Hematopoietic multipotent progenitor cell treated with erythropoietin and hydrocortisone succinate and interleukin-3 and kit ligand, for 15 days (in vitro differentiated cells): ENCODE data around the gene PABPN1L.

ENCODE experiments used
- DNase-seq: peaks from one replicate; pipeline ENCODE4 v3.0.0-alpha.2; 2015; ENCODE audit warnings: low spot score

PABPN1L gene

DNA sequence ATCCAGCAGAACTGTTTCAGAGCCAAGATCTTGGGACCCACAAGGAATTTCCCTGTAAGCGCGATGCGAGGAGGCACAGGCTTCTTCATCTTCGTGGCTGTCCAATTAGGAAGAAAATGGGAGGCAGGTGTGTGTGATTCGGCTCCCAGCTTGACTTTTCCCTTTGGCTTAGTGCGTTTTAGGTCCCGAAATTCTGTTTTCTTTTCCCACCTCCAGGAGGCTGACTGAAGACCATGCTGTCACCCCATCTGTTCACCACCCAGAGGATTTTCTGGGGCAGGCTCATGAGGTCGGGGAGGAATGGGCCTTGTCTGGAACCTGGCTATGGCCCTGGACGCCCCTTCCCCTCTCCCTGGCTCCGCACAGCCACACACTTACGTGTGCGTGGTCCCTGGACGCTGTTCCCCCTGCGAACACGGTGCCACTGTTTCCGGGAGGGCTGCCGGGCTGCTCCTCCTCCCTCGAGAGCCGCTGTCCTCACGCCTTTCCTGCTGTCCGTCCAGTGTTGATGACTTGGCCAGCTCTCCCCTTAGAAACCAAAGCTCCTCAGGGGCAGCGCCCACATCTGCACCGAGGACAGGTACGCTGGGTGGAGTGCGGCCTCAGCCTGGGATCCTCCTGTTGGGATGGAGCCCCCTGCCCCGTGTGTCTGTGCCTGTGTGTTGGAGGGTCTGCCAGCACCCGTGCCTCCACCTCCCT is 2.7 kb upstream of the PABPN1L start:
- DNase-seq, result no peak

DNA sequence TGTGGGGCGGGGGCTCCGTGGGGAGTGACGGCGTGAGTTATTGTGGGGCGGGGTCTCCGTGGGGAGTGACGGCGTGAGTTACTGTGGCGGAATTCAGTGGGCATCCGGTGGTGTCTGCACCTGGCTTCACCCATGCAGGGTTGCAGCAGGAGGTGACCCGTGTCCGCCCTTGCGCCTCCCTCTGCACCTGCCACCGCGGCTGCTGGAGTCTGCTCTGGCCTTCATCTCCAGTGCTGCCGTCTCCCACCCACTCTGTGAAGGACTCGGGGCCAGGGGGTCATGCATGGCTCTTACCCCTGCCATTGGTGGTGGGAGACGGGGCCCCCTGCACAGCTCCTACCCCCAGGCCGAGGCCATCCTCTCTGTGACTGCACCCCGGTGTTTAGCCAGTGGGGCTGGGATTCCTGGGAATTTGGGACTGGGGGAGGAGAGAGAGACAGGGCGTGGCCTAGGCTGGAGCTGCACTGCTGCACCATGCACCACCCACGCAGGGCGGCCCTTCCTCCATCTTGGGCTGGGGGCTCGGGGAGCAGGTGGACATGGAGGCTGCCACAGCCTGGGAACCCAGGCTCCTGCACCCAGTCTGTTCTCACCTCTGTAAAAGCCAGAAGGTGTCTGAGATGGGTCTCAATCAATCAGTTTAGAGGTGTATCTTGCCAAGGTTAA is 1.3 kb upstream of the PABPN1L start:
- DNase-seq, result no peak

DNA sequence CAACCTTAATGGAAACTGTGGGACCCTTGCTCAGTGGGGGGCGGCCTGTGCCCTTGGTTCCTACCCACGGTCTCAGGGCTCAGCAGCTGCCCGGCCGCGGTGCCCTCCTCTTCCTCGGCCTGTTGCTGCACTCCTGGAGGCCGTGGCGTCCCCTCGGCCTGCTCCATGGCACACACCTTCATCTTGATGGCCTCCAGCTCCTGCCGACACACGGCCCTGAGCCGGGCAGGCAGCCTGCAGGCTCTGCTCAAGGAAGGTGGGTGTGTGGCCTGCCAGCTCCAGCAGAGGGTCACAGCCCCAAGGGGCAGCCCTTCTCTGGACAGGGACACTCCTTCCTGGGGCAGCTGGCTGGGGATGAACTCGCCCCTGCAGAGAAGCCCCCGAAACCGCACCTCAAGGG is 718 bp downstream of the PABPN1L start:
- DNase-seq, result no peak

DNA sequence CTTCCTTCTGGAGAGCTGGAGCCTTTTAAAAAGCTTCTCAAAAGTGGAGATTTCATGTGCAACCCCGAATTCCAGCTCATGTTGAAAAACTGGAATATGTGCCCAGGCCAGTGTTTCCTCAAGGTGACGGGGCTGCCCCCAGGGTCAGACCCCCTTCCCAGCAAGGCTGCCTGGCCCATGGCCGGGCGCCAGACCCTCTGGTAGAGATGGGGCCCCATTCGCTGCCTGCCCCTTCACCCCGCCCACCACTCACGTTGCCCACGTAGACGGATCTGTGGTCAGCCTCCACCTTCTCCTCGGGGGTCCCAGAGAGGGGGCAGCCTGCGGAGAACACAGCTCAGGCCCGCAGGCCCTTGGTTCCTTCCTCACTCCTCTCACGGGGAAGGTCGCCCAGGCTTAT is 1.1 kb downstream of the PABPN1L start:
- DNase-seq, result no peak

DNA sequence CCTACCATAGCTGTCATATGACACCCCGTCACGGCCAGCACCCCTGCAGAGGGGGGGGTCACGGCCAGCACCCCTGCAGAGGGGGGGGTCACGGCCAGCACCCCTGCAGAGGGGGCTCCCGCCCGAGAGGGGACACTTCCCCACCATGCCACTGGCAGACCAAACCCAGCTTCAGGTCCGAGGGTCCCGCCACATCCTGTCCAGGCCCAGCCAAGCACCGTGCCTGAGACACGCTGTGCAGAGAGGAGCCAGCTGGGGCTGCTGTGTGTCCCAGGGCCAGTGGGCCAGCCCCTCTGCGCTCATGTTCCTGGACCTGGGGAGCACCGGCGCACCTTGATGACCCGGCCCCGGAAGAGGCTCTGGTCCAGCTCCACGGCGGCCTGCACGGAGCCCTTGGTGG is 1.9 kb downstream of the PABPN1L start:
- DNase-seq, result no peak

DNA sequence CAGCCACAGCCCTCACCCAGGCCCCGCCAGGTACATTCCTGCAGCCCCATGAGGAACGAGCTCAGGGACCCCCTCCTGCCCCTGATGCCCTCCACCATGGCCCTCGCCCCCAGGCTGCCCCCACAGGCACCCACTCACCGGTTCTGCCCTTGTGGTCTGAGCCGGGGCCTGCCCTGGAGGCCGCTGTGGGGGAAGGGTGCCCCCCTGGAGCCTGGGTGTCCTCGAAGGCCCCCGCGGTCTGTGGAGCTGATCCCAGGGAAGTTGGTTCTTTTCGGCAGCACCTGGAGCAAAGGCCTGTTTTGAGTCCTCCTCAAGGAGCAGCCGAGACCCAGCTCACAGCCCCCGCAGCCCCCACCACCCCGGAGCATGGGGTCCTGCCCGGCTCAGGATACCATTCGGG is 2.4 kb downstream of the PABPN1L start:
- DNase-seq, result no peak

DNA sequence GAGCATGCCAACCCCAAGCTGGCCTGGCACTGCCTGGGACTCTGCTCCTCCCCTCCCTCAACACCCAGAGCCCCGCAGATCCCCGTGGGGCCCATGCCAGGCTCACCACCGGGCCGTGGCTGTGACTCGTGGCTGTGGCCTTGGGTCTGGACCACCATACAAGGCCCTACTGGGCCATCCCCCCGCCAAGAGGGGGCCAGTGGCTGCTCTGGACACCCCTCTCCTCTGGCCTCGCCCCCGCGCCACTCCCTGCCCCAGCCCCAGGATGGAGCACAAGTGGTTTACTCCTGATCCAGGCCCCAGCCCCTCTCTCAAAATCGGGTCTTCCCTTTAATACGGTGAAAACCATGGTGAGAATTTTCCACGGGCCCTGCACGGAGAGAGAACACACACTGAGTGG is 3.0 kb downstream of the PABPN1L start:
- DNase-seq, result no peak

DNA sequence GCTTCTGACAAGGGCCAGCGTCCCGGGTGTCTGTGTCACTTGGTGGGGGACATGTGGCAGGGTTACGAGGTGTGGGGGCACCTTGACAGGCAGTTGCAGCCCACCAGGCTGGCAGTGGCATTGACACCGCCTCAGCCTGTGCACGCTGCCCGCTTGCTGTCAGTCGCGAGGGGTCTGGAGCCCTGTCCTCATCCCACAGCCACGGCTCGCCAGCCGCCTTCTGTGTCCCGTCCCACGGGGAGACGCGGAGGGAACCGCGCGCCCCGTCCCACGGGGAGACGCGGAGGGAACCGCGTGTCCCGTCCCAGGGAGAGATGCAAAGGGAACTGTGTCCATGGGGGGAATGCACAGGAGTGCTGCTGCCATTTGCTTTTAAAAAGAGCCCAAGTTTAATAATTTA is 3.5 kb downstream of the PABPN1L start:
- no peak for DNase-seq

DNA sequence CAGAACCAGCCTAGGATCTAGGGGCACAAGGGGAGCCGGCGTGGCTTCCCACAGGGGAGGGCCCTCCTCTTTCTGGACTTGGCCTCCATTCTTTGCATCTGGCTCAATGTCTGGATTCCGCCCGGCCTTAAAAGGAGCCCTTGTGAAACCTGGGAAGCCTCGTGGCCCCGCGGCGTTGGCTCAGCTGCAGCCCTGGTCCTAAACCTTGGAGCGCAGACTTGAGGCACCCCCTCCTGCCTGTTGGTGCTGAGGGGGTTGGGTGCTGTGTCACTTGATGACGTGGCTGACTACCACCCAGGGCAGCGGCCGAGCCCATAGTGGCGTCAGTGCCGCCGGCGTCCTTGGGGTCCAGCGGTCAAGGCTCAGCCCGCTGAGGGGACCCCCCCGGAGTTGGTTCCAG is 5.1 kb downstream of the PABPN1L start:
- no peak for DNase-seq

DNA sequence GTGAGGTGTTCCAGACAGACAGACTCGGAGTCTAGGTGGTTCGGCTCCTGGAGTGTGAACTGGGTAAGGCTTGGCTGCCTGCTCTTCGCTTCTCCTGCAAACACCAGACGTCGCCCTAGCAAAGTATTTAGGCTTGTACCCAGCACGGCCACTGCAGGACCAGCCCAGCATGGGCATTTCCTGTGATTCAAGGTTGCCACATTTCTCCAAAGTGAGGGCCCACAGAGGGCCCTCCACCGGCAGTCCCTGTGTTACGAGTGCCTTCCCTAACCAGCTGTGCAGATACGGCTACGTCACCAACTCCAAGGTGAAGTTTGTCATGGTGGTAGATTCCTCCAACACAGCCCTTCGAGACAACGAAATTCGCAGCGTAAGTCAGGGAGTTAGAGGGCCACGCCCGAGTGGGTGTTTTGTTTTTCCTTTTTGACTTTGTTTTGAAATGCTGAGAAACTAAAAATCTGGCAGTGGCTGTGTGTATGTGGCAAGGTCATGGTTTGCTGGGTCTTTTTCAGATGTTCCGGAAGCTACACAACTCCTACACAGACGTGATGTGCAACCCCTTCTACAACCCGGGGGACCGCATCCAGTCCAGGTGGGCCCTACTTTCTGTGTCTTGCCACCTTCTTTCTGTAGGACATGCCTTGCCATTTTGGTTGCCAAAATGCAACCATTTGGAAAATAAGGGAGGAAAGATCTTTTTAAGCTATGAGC is 6.9 kb downstream of the PABPN1L start:
- DNase-seq, result no peak

DNA sequence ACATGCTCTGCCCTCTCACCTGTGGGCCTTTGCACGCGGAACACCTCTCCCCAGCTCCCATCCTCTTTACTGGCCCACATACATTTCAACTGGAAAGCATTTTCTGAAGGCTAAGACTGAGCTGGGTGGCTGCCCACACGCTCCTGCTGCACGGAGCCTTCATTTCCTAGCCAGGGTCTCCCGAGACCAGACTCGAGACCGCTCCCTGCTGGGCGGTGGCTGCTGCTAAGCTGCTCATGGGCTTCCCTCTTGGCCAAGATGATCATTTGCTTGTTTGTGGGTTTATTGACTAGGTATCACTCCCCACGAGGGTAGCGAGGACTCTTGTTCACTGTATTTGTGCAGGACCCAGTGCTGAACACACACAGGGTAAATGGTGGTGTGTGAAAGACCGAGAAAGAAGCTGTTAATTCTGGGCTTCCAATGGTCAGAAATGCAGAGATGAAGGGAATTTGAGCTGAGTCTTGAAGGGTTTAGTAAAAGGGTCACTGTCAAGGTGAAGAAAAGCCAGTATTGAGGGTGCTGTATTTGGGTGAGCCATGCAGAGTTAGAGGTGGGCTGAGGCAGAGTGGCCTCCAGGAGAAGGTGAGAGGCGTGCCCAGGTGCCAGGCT is 8.6 kb downstream of the PABPN1L start:
- DNase-seq, result peak; percentile 66

DNA sequence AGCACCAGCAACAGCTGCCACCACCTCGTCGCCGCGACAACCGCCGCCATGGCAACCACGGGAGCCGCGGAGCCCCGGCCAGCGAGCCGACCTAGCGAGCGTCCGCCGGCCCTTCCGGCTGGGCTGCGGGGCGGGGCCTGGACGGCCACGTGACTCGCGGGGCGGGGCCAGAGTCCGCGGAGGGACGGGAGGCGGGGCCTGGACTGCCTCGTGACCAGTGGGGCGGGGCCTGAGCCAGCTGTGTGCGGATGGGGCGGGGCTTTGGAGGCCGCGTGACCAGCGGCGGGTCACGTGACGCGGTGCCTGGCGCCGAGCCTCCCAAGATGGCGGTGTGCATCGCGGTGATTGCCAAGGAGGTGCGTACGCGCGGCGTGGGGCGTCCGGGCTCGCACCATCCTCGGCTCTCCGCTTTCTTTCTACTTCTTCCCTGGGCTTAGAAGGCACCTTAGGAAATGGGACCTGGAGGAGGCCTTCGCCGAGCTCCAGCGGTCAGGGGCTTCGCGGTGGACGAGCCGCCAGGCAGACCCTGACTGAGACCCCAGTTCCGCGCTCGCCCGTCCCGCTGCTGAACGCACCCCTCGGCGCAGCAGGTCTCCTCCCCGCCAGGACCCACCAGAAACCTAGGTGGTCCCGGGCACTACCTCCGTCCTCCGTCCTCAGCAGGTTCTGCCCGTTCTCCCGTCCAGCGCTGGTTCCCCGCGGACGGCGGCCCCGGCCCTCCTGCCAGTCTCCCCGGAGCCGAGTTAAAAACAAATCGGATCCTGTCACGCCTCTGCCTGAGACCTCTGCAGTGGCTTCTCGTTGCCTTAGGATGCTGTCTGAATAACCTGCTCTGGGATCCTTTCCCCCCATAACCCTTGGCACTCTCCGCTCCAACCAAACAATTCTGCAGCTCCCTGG is 9.4 kb downstream of the PABPN1L start, which contains the start of the genes GALNS and TRAPPC2L:
TSS of gene GALNS (minus strand) at position 120 of the 900 bp plus-strand sequence. CDS start at position 50, 70 bp downstream.
TSS of gene TRAPPC2L (plus strand) at position 300 of the 900 bp plus-strand sequence. CDS start at position 324, 24 bp downstream.
- peak; percentile 99 for DNase-seq

DNA sequence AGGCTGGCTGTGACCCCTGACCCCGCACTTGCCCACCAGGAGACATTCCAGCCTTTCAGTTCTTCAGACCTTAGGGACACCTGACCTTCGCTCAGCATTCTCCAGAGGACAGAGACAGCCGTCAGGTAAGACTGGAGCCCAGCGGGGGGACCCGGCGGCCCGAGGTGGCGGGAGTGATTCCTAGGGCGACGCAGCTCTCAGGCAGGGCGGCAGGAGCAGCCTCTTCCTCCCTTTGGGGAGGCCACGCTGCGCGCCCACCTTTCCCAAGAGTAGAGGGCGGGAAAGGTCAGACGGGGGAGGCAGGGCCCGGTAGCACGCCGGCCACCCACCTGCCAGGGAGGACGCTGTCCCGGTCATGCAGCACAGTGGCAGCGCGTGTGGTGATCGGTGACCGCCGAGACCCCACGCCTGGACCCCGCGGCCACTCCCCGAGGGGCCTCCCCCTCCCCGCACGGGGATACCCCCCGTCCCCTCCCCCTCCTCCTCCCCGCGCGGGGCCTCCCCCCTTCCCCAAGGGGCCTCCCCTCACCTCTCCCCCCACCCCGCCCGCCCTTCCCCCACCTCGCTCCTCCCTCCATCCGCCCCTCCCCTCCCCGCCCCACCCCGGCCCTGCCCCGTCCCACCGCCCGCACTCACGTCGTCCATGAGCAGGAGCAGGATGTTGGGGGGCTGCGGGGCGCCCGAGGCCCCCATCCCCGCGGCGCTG is 10.2 kb downstream of the PABPN1L start:
- DNase-seq, result no peak

DNA sequence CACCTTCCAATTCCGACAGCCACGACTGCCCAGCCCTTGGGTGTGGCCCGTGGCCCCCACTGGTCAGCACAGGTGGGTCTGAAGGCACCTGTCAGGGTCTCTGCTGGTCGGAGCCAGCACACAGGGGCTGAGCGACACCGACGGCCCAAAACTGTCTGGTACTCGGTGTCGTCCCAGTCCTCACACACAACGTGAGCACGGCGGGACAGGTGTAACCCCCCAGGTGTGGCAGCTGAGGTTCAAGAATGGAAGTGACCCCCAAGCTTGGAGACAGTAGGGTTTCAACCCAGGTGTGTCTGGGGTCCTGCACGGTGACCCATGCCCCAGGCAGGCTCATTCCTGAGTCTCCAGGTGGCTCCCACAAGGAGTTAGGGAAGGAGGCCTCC is 10.7 kb downstream of the PABPN1L start:
- no peak for DNase-seq

DNA sequence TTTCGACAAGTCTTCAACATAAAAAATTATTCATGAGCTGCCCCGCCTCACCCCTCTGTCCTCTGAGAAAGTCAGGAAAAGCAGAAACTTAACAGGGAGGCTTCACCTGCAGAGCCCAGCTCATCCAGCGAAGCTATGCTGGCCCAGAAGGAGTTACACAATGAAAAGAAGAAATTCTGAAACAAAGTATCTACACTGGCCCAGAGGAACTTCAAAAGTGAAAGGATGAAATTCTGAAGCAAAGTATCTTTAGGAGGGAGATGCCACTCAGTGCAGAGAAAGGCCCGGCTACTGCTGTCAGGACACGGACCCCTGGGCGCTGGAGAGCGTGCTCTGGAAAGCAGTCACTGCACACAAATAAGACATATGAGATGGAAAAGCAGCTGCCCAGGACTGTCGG is 11.3 kb downstream of the PABPN1L start:
- no peak for DNase-seq

DNA sequence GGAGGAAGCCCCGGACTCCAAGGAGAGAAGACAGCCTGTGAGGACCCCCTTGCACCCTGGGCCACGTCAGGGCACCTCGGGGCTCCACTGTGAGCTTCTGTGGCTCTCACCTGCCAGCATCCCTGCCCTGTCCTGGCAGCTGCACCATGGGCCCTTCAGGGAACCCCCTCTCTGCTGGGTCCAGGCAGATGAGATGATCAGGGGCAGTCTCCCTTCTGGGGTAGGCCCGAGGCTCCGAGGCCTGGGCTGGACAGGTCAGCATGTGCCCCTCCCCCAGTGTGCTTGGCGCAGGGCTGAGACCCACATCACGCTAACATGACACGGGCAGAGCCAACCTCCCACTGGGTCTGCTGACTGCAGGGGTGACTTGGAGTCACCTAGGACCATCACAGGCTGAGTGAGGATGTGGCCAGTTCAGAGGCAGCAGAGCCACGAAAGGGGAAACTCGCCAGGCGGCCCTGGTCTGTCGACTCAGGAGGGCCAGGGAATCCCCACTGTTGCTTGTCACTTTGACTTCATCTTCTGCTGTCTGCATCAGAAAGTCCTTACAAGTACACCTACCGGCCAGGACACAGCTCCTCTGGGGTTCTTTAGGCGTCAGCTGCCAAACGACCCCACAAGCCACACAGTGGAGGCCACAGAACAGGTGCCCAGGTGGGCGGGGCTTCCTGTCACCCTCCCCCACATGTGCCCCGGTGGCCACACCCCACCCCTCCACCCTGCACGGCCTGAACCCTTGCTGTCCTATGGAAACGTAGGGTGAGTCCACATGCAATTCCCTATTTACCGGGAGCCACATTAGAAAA is 12.0 kb downstream of the PABPN1L start:
- DNase-seq, result no peak

DNA sequence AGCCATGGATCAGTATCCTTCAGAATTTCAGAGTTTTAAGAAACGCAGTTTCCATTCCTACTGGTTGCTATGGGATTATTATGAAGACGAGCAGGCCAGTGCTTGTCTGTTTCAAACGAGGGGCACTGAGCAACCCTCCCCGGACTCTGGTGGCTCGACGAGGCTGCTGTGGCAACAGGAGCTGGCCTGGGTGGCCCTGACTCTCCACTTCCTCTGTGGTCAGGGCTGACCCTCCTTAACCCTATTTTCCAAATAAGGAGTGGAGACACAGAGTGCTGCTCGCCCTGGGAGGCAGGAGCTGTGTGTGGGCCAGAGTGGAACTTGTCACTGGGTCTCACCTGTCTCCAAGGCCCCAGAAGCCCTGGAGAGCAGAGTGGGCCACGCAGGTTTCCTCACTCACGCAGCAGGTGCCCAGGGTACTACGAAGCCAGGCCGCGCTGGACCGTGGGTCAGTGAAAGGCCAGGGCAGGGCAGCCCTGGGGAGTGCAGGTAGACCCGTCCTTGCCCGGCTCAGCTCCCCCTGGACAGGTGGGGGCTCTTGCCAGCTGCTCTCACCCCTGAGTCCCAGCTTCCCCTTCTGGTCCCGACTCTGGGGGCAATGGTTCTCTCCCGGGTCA is 13.0 kb downstream of the PABPN1L start:
- no peak for DNase-seq

DNA sequence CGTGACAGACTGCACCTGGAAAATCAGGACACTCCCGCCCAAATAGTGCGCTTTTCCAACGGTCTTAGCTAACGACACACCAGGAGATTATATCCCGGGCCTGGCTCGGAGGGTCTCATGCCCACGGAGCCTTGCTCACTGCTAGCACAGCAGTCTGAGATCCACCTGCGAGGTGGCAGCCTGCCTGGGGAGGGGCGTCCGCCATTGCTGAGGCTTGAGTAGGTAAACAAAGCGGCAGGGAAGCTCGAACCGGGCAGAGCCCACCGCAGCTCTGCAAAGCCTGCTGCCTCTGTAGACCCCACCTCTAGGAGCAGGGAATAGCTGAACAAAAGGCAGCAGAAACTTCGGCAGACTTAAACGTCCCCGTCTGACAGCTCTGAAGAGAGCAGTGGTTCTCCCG is 14.8 kb downstream of the PABPN1L start:
- no peak for DNase-seq

DNA sequence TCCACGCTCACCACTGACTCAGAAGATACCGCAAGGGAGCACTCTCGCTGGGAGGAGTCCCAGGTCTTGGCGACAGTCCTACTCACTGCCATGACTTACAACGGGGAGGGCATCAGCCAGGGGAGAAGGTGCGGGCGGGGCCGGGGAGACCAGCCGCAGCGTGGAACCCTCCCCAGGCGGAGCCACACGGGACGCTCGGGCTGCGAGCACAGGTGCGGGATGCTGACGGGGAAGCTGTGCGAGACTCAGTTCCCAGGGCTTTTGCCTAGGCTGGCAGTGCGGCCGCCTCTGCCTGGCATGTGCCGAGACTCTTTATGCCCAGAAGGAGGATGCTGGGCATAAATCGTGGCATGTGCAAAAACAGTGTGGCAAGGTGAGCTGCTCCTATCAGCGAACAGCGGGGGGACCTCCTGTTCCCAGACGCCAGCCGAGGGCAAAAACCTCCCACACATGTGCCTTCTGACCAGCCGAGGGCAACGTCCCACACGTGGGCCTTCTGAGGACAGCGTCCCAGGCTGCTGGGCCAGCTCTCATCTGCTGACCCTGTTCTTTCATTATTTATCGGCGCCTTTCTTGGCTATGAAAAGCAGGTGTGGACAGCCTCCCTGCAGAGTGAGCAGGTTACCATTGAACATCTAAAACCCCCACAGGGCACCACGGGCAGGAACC is 15.8 kb downstream of the PABPN1L start:
- DNase-seq, result no peak
